Muscle layer of colon (tissue), 2 donors: ENCODE measurements around the gene LGR4.
A peak's percentile ranks its signal among the peaks of the same experiment; 100 is the strongest.

Experiments used
- H3K27ac ChIP-seq: one replicate; pipeline ENCODE4 v1.7.0; 2013; ENCODE audit warnings: low read depth, mild to moderate bottlenecking, low read length, moderate library complexity
- H3K27me3 ChIP-seq, 2 donors: one replicate each; pipeline ENCODE4 v1.7.0; 2013; ENCODE audit warnings: low read length in 2 of 2, mild to moderate bottlenecking in 2 of 2; ENCODE audit not compliant: insufficient read depth in 2 of 2, control insufficient read depth in 1 of 2
- H3K36me3 ChIP-seq: one replicate; pipeline ENCODE4 v1.7.0; 2013; ENCODE audit warnings: mild to moderate bottlenecking, low read length; ENCODE audit not compliant: insufficient read depth
- H3K4me1 ChIP-seq: one replicate; pipeline ENCODE4 v1.7.0; 2013; ENCODE audit warnings: mild to moderate bottlenecking, low read length; ENCODE audit not compliant: insufficient read depth
- H3K4me3 ChIP-seq, 2 donors: one replicate each; pipeline ENCODE4 v1.7.0; 2013; ENCODE audit warnings: low read length in 2 of 2, low read depth in 1 of 2, mild to moderate bottlenecking in 1 of 2, moderate library complexity in 1 of 2
- H3K9ac ChIP-seq: one replicate; pipeline ENCODE4 v1.7.0; 2013; ENCODE audit warnings: low read length
- H3K9me3 ChIP-seq: one replicate; pipeline ENCODE4 v1.7.0; 2013; ENCODE audit warnings: mild to moderate bottlenecking, low read length
- donor health status: abdominal sarcoma.
- donor health status: Adenocarcinoma of cecum.

Gene LGR4

DNA sequence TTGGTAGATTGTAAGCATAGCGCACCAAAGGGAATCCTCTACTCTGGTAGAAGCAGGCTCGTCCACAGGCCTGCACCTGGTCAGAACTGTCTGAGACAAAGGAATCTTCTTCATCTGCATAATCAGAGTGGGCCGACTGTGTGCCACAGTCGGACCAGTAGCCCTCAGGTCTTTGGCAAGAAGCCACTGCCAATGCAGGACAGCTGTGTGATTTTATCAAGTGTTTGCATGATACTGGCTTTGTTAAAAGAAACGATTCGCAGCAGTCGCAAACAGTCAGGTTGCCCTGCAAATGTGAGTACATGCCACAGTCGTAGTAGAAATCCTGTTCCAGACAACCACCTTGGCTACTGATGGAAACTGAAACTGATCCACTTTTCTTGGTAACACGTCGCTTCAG lies 104.7 kb downstream of the LGR4 start:
- H3K4me3 ChIP-seq: no peak overlapping the region
- H3K27me3 ChIP-seq: no peaks in the 10 kb centered on the region
- peaks cover 8% of the 10 kb centered on the region for H3K36me3 ChIP-seq
- H3K9me3 ChIP-seq: no peaks in the 10 kb centered on the region
- no peak overlapping the region for H3K9ac ChIP-seq
- no peak overlapping the region for H3K27ac ChIP-seq
- H3K4me1 ChIP-seq: peaks cover 10% of the 10 kb centered on the region

GRCh38 chr11:27363576-27364117 lies 108.9 kb downstream of the LGR4 start:
- Histone ChIP-seq H3K4me1 (peaks cover 12% of the 10 kb centered on the region), H3K9me3 (no peaks in the 10 kb centered on the region), H3K27me3 (no peaks in the 10 kb centered on the region), H3K9ac (peak overlapping the region; percentile 15), H3K36me3 (no peaks in the 10 kb centered on the region), H3K27ac (peak overlapping the region; percentile 13), H3K4me3 (peak overlapping the region; percentile 52 to 90)

- H3K4me3 ChIP-seq: peak within 1 kb of the TSS; percentile 52 to 90
- no peaks in the 10 kb centered on the region for H3K9me3 ChIP-seq
- H3K9ac ChIP-seq: peak within 1 kb of the TSS; percentile 15
- peak within 1 kb of the TSS; percentile 13 for H3K27ac ChIP-seq
- H3K27me3 ChIP-seq: no peaks in the 10 kb centered on the region
- no peaks in the 10 kb centered on the region for H3K36me3 ChIP-seq
- peaks cover 12% of the 10 kb centered on the region for H3K4me1 ChIP-seq
These were observed 109.6 kb downstream of the LGR4 start, which contains the start of gene CCDC34 for GRCh38 chr11:27362749-27363575. CCDC34 (minus strand) TSS chr11:27363215; CDS start chr11:27363194, 21 bp downstream.

GRCh38 chr11:27361649-27362431 lies 110.8 kb downstream of the LGR4 start:
- peak overlapping the region in 1 of 2 donors; percentile 90 for H3K4me3 ChIP-seq

DNA sequence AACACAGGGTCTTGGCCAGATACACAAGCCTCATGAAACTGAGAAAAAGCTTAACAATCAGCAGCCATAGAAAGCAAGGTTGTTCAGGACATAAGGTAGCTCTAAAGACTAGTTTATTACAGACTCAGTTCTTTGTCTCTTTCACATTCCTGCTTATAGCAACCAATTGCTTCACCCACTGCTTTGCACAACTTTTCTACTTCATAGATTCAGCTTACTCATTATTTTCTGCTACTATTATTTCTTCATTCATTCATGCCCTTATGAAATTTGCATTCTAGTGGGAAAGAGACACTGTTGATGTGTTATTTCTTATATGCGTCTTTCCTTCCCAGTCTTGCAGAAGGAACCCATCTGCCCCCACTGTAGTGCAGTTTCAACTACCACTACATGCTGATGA lies 114.3 kb downstream of the LGR4 start:
- H3K4me1 ChIP-seq: peaks cover 6% of the 10 kb centered on the region

More at GRCh38 chr11:27361649-27362431, 110.8 kb downstream of the LGR4 start:
- Histone ChIP-seq H3K36me3 (no peaks in the 10 kb centered on the region), H3K9ac (no peak overlapping the region), H3K27ac (no peak overlapping the region), H3K27me3 (no peaks in the 10 kb centered on the region), H3K9me3 (no peaks in the 10 kb centered on the region), H3K4me1 (peaks cover 12% of the 10 kb centered on the region)

GRCh38 chr11:27357250-27357649 lies 115.3 kb downstream of the LGR4 start:
- no peaks in the 10 kb centered on the region for H3K9me3 ChIP-seq
- no peak overlapping the region for H3K27ac ChIP-seq
- peaks cover 2% of the 10 kb centered on the region for H3K4me1 ChIP-seq
- no peaks in the 10 kb centered on the region for H3K36me3 ChIP-seq
- H3K4me3 ChIP-seq: no peak overlapping the region
- H3K9ac ChIP-seq: no peak overlapping the region
- no peaks in the 10 kb centered on the region for H3K27me3 ChIP-seq

More for the DNA sequence above, 114.3 kb downstream of the LGR4 start:
- Histone ChIP-seq H3K36me3 (no peaks in the 10 kb centered on the region), H3K4me3 (no peak overlapping the region), H3K9ac (no peak overlapping the region), H3K9me3 (no peaks in the 10 kb centered on the region), H3K27me3 (no peaks in the 10 kb centered on the region), H3K27ac (no peak overlapping the region)

GRCh38 chr11:27356624-27357222 lies 115.9 kb downstream of the LGR4 start:
- no peak overlapping the region for H3K27ac ChIP-seq
- no peaks in the 10 kb centered on the region for H3K9me3 ChIP-seq
- H3K27me3 ChIP-seq: no peaks in the 10 kb centered on the region
- H3K36me3 ChIP-seq: no peaks in the 10 kb centered on the region
- no peak overlapping the region for H3K4me3 ChIP-seq
- H3K4me1 ChIP-seq: no peaks in the 10 kb centered on the region
- H3K9ac ChIP-seq: no peak overlapping the region

DNA sequence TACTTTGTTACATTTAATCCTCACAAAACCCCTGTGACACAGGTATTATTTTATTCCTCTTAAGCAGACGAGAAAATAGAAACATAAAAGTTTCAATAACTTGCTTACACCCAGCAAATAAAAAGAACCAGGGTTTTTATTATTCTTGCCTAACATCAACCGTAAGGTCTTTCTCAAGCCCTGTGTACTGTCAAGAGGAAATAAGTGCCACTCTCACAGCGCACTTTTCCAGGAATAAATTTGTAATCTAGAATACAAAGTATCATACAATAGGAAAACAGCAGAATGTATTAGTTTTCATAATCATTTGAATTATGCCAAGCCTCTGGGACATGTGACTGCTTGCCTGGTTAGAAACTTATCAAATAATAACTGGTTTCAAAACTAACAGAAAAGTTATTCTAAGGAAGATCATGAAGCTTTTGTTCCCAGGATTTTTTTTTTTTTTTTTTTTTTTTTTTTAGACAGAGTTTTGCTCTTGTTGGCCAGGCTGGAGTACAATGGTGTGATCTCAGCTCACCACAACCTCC lies 117.0 kb downstream of the LGR4 start:
- H3K9me3 ChIP-seq: no peaks in the 10 kb centered on the region
- H3K27ac ChIP-seq: no peak overlapping the region
- H3K4me1 ChIP-seq: no peaks in the 10 kb centered on the region
- no peak overlapping the region for H3K4me3 ChIP-seq
- no peaks in the 10 kb centered on the region for H3K36me3 ChIP-seq
- no peaks in the 10 kb centered on the region for H3K27me3 ChIP-seq
- no peak overlapping the region for H3K9ac ChIP-seq

DNA sequence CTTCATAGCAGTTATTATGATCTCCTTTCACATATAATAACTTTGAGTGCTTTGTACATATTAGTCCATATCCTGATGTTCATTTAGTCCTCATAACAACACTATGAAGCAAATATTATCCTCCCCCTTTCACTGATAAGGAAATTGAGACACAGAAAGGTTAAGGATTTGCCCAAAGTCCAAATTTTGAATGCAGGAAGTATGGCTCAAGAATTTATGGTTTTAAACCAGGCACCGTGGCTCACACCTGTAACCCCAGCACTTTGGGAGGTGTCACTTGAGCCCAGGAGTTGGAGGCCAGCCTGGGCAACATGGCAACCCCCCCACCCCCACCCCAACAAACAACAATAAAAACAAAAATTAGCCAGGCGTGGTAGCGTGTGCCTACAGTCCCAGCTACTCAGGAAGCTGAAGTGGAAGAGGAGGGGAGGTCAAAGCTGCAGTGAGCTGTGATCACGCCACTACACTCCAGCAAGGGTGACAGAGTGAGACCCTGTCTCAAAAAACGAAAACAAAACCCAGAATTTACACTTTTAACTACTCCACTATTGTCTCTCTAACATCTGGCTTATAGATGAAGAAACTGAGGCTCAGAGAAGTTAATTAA lies 118.1 kb downstream of the LGR4 start:
- no peaks in the 10 kb centered on the region for H3K27me3 ChIP-seq
- H3K27ac ChIP-seq: no peak overlapping the region
- no peaks in the 10 kb centered on the region for H3K36me3 ChIP-seq
- no peak overlapping the region for H3K4me3 ChIP-seq
- H3K4me1 ChIP-seq: no peaks in the 10 kb centered on the region
- no peaks in the 10 kb centered on the region for H3K9me3 ChIP-seq
- no peak overlapping the region for H3K9ac ChIP-seq

- Histone ChIP-seq H3K27ac (no peak overlapping the region), H3K36me3 (no peaks in the 10 kb centered on the region), H3K9me3 (no peaks in the 10 kb centered on the region), H3K27me3 (no peaks in the 10 kb centered on the region), H3K4me1 (no peaks in the 10 kb centered on the region), H3K4me3 (no peak overlapping the region), H3K9ac (no peak overlapping the region)
These were observed 118.8 kb downstream of the LGR4 start for GRCh38 chr11:27353593-27354358.
